ENCODE measurements around the gene TRIO.
"Not testable (repeated sequence)": the region's sequence is repeated elsewhere in the genome, so short reads cannot be mapped to it uniquely, and the experiment has no call there.

TRIO gene

GRCh38 chr5:14509556-14509955 lies 366.4 kb downstream of the TRIO start:
- no peak for DNase-seq (ENCODE audit: low spot score)

- no peak for DNase-seq (ENCODE audit: low spot score)
These were observed 367.1 kb downstream of the TRIO start for GRCh38 chr5:14510156-14510734.

DNA sequence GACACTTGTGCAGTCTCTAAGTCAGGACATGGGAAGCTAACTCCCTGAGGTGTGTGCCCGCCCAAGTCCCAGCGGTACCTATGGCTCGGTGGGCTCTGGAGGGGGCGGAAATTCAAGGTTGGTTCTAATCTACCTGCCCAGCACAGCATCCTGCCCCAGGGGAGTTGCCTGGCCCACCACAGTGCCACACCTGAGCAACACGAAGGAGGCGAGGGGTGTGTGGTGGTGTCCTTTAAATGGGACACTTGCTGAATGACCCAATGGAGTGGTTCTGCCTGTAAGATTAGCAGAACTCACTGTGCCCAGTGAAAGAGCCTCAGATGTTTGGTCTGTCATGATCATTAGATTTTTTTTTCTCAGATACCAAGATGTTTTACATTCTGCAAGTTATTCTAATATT lies 367.7 kb downstream of the TRIO start:
- no peak for DNase-seq (ENCODE audit: low spot score)

DNA sequence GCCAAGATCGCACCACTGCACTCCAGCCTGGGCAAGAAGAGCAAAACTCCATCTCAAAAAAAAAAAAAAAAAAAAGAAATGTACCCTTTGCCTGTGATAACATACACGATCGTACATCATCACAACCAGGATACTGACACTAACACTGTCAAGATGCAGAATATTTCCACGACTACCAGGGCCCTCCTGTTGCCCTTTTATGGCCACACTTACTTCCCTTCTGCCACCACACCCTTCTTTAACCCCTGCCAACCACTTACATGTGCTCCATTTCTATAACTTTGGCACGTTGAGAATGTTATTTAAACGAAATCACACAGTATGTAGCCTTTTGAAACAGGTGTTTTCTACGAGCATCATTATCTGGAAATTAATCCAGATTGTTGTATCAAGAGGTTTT lies 369.4 kb downstream of the TRIO start:
- no peak for DNase-seq (ENCODE audit: low spot score)

DNA sequence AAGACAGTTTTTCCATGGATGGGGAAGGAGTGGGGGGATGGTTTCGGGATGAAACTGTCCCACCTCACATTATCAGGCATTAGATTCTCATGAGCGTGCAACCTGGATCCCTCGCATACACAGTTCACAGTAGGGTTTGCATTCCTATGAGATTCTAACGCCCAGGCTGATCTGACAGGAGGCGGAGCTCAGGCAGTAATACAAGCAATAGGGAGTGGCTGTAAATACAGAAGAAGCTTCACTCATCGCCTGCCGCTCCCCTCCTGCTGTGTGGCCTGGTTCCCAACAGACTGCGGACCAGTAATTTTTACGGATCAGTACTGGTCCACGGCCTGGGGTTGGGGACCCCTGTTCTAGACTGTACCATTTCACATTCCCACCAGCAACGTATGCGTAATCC lies 370.1 kb downstream of the TRIO start:
- no peak for DNase-seq (ENCODE audit: low spot score)

- DNase-seq (ENCODE audit: low spot score), result no peak
These were observed 373.8 kb downstream of the TRIO start for GRCh38 chr5:14516901-14517300.

DNA sequence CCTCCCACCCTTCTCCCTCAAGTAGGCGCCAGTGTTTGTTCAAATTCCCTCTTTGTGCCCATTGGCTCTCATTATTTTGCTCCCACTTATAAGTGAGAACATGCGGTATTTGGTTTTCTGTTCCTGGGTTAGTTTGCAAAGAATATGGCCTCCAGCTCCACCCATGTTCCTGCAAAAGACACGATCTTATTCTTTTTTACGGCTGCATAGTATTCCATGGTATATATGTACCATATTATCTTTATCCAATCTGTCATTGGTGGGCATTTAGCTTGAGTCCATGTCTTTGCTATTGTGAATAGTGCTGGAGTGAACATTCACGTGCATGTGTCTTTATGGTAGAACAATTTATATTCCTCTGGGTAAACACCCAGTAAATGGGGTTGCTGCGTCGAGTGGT lies 375.5 kb downstream of the TRIO start:
- no peak for DNase-seq (ENCODE audit: low spot score)

DNA sequence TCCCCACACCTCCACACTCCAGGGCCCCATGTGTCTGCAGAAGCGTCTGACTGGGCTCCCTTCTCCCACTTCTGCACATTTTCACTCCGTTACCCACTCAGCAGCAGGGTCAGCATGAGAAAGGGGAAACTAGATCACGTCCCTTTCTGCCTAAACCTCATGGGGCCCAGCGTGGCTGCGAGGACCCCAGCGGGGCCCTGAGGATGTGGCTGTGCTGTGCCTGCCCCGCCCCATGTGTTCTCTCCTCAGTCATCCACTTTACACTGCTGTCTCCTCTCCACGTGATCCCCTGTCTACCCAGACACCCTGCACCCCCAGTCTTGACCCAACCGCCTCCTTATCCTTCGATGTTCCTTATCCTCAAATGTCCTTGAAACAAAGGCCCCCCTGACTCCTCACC lies 378.6 kb downstream of the TRIO start:
- DNase-seq (ENCODE audit: low spot score), result peak; percentile 45

- no peak for DNase-seq (ENCODE audit: low spot score)
These were observed 379.6 kb downstream of the TRIO start for GRCh38 chr5:14522721-14523120.

DNA sequence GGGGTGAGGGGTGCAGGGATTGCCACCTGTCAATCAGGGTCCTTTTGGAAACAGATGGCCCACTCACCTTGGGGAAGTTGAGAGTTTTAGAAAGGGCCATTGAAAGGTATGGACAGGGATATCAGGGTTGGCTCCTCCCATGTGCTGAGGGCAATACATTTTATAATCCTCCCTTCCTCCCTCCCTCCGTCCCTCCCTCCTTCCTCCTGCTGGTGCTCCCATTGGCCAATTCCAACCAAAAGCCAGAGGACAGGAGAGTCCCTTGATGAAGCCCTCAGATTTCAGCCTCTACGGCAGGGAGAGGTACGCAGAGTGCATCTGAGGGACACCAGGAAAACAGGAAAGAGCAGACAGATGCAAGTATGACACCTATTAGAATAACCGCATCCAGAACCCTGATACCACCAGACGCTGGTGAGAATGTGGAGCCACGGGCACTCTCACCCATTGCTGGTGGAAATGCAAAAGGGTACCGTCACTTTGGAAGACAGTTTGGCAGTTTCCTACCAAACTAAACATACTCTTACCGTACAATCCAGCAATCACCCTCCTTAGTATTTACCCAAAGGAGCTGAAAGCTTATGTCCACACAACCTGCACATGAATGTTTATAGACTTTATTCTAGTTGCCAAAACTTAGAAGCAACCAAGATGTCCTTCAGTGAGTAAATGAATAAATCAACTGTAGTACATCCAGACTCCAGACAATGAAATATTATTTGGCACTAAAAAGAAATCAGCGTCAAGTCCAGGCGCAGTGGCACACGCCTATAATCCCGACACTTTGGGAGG lies 380.3 kb downstream of the TRIO start:
- no peak for DNase-seq (ENCODE audit: low spot score)

DNA sequence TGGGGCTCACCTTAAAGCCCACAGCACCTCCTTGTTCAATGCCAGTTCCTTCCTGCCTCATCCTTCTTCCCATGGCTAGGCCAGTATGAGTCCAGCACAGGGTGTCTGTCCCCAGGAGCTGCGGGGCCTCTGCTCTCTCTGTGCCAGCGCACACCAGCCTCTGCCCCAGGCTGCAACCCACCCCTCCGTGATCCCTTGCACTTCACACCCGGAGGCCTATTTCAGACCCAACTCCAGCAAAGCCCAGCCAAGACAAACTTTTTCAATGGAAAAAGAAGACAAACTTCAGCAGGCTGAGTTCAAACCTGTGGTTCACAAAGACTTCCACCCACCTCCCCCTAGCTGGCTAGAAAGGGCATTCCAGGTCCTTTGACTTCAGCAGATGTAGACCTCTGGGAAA lies 382.3 kb downstream of the TRIO start:
- DNase-seq (ENCODE audit: low spot score), result no peak

DNA sequence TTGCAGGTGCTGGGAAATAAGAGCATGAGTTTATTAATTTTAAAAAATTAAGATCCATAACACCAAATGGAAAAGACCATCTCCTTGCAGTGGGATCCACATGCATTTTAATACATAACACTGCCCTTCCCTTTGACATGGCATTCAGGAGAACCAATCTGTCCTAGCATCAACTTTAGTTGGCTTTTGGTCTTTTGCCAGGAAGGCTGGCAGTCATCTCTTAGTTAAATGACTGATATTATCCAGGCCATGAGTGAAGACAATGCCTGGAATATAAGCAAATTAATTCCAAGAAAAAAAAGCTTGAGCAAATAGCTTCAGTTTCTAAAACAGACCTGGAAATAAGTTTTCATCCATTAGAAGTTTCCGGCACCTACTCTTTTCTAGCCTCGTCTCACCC lies 383.4 kb downstream of the TRIO start:
- no peak for DNase-seq (ENCODE audit: low spot score)

GRCh38 chr5:14528115-14528514 lies 385.0 kb downstream of the TRIO start:
- no peak for DNase-seq (ENCODE audit: low spot score)

DNA sequence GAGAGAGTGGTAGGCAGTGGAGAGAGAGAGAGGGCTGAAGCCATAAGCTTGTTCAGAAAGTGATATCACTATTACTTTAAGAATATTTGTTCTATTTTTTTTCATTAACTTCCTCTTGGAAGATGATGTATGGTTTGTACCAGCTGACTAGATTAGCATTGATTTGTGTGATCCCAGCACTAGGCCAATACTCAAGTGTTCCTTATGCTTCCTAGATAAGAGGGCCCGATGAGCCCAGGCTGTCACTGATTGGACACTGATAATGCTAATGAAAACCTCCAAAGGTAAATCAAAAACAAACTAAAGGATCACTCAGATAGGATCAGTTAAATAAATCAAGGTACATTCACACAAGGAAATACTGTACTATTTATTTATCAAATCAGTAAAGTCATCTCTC lies 385.8 kb downstream of the TRIO start:
- no peak for DNase-seq (ENCODE audit: low spot score)

GRCh38 chr5:14531668-14532067 lies 388.5 kb downstream of the TRIO start:
- DNase-seq (ENCODE audit: low spot score), result no peak

DNA sequence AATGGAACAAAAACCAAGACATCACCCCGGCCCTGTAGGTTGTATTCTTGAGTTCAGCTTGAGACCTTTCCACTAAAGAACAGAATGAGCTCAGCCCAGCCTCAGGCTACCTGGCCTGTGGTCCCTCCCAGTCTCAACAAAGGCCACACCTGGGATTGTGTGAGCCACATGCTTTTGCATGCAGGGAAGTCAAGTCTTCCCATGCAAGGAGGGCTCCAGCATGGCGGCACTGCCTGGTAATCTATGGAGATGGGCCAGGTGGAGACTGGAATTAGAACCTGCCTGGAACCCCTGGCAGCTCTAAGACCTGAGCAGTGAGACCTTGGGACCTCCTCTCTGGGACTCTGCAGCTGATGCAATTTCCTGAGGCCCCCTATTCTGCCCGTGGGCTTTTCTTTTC lies 389.0 kb downstream of the TRIO start:
- no peak for DNase-seq (ENCODE audit: low spot score)

GRCh38 chr5:14534773-14535172 lies 391.6 kb downstream of the TRIO start:
- DNase-seq (ENCODE audit: low spot score), result no peak

DNA sequence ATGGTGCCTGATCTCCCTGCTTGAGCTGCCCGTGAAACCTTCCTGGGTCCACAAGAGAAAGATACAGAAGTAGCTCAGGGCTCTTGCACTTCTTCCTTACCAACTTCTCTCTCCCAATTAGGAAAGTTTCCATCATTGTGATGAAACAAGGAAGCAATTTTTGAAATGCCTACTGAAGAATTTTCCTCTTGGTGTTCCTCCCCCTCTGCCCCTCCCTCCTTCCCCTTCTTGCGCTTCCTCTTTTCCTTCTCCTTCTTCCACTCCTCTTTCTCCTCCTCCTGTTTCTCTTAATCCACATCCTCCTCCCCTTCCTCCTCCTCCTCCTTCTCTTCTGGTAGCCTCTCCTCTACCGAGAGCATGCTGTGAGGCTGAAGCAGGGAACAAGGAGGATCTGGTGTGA lies 402.2 kb downstream of the TRIO start:
- no peak for DNase-seq (ENCODE audit: low spot score)

GRCh38 chr5:14545862-14546261 lies 402.7 kb downstream of the TRIO start:
- DNase-seq (ENCODE audit: low spot score), result no peak

- DNase-seq (ENCODE audit: low spot score), result no peak
These were observed 404.5 kb downstream of the TRIO start for GRCh38 chr5:14547666-14548065.

DNA sequence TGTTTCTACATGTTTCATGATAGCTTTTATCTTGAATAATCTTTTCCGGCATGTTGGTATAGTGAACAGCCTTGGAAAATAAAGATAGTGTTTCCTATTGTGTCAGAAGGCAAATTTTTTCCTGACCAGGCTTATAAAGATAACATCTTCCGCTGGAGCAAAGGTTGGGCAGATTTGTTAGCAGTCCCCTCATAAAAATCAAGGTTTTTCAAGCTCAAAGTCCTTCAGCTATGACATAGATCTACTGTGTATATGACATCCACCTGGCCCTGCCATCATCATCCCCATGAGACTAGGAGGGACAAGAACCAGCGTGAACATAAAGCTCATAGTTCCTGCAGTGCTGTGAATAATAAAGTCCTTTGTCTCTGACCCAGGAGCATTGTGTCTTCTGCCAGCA lies 408.1 kb downstream of the TRIO start:
- no peak for DNase-seq (ENCODE audit: low spot score)

- no peak for DNase-seq (ENCODE audit: low spot score)
These were observed 408.9 kb downstream of the TRIO start for GRCh38 chr5:14552017-14552416.

- DNase-seq (ENCODE audit: low spot score), result not testable (repeated sequence)
These were observed 411.1 kb downstream of the TRIO start for GRCh38 chr5:14554288-14554687.

- DNase-seq (ENCODE audit: low spot score), result no peak
These were observed 412.9 kb downstream of the TRIO start for GRCh38 chr5:14556015-14556414.
